Hematopoietic multipotent progenitor cell treated with erythropoietin and hydrocortisone succinate and interleukin-3 and kit ligand, for 17 days (in vitro differentiated cells): ENCODE measurements around the gene MCAT.
"Not testable (repeated sequence)": the region's sequence is repeated elsewhere in the genome, so short reads cannot be mapped to it uniquely, and the experiment has no call there.

Experiments
- DNase-seq: peaks from one replicate; pipeline ENCODE4 v3.0.0-alpha.2; 2015; ENCODE audit warnings: low spot score

MCAT gene

DNA sequence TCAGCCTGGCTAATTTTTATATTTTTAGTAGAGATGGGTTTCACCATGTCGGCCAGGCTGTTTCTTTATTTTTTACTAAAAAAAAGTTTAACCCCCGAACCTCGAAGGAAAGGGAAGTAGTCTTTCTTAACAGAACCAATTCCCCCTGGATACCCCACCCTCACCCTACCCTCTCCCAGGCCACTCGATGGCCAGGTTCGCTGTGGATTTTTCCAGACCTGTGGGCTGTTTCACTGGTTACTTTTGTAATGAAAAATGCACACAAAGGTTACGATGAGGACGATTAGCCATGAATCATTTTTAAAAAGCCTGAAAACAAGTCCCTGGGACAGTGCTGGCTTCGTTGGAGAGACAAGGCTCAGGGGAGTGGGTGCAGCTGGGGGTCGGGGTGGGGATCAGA lies 10.7 kb upstream of the MCAT start:
- no peak for DNase-seq

DNA sequence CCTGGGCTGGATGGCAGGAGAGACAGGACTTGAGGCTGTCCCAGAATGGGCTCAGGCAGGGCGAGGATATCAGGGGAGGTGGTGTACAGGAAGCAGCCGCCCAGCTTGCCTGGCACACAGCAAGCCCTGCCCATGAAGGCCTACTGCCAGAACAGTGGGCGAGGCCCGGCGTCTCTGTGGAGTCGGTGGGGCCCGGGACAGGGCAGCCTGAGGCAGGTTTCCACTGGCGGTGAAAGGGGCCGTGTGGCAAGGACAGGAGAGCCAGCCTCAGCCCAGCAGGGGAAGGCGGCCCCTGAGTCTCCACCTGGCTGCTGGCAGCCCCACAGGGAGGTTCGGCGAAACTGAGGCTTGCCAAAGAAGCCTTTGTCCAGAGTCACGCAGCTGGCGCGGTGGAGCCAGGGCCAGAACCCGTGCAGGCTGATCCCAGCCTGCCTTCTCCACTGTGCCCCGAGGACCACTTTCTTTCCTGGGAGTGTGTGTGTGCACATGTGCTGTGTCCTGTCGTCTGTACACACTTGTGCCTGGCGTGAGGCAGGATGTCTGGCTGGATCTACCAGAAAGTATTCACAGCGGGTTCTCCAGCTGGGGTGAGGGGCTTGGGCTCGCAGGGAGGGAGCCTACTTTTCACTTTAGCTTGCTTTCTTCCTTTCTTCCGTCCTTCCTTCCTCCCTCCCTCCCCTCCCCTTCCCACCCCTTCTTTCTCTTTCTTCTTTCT lies 9.3 kb upstream of the MCAT start:
- DNase-seq = peak; percentile 83

DNA sequence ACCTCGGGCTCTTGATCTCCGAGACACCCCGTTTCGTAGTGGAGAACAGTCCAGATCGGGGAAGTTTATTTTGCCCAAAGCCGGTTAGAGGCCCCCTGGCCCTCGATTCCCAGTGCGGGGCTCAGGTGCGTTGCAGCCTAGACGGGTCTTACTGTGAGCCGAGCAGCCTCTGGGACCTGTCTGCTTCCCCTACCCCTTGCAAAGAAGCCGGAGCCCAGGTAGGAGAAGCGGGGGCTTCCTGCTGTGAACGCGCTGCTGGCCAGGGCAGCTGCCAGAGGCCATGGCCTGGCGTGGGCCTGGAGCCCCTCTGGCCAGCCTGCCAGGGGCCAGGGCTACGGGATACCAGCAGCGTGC lies 8.8 kb upstream of the MCAT start:
- no peak for DNase-seq

DNA sequence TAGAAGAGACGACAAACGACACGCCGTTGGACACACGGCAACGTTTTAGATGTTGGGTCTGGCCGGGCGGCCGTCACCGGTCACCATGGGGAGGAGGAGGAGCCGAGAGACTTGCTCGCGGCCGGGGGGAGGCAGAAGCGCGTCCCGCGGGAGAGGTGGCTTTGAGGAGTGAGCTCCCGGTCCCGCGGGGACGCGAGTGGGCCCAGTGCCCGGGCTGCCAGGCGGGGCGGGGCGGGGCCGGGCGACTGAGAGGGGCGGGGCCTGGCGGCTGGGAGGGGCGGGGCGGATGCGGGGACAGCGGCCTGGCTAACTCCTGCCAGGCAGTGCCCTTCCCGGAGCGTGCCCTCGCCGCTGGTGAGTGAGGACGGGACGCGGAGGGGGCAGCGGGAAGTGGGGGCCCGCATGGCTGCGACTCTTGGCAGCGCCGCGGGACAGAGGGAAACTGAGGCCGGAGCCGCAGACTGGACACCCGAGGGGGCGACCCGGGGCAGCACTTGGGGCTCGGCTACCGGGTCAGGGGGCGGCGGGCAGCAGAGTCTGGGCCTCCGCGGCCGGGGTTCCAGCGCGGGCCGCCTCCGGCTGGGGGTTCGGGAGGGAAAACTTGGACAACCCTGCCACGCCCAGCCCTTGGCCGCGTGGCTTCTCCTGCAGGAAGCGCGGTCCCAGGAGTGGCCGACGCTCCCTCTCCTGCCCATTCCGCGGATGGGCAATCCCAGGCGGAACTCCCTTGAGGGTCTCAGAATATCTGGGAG lies 8.2 kb upstream of the MCAT start, which contains the start of gene TSPO:
Gene TSPO, plus strand, starts transcription at position 309 of the 752 bp plus-strand sequence. CDS start 7,680 bp downstream, outside the sequence.
- peak; percentile 77 for DNase-seq

DNA sequence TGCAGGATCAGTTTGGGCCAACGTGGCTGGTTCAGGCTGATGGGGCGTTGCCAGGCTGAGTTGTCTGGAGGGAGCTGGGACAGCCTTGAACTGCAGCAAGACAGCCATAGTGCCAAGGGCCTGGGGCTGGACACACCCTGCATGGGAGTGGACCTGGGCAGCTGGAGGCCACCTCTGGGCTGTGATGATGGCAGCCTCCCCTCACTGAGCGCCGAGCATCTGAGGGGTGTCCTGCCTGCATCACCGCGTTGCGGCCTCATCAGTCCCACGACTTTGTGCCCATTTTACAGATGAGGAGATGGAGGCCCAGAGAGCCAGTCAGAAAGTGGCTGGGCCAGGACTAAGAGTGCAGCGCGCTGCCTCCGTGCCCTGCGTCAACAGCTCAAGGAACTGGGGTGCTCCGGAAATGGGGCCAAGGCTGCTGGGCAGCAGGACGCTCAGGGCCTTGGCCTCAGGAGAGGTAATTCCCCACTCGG lies 7.6 kb upstream of the MCAT start:
- DNase-seq = no peak

DNA sequence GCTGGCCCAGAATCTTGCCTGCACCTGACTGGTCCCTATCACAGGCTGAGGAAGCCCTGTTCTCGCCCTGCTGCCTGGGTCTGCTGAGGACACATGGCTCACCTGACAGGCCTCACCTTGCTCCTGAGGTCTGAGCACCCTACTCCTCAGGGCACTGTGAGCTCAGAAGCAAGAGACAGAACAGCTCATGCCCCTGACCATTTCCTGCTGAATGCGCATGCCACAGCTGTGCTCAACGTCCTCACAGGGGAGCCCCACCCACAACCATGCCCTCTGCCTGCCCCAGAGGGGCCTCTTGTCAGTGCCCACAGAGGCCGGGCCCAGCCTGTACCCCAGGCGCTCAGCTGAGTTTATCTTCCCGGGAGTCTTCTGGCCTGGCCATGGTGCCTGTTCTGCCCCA lies 5.4 kb upstream of the MCAT start:
- no peak for DNase-seq

DNA sequence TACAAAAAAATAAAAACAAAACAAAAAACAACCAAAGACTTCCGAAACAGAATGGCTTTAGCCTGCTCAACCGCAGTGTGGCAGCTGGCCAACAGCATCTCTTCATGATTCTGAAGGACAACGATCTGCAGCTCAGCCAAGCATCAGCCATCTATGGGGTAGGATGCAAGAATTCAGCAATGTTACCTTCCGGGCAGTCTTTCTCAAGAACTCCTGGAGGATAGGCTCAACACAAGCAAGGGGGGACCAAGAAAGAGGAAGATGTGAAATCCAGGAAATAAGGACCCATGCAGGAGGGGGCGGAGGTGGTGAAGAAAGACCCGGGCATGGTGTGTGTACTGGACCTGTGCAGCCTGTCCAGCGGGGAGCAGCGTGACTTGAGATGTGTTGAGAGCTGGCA lies 4.6 kb upstream of the MCAT start:
- no peak for DNase-seq

DNA sequence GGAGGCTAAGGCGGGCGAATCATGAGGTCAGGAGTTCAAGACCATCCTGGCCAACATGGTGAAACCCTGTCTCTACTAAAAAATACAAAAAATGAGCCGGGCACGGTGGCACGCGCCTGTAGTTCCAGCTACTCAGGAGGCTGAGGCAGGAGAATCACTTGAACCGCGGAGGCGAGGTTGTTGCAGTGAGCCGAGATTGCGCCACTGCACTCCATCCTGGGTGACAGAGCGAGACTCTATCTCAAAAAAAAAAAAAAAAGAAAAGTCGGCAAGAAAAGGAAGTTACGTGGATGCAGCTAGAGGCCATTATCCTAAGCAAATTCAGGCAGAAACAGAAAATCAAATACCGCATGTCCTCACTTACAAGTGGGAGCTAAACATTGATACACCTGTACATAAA lies 3.1 kb upstream of the MCAT start:
- not testable (repeated sequence) for DNase-seq

DNA sequence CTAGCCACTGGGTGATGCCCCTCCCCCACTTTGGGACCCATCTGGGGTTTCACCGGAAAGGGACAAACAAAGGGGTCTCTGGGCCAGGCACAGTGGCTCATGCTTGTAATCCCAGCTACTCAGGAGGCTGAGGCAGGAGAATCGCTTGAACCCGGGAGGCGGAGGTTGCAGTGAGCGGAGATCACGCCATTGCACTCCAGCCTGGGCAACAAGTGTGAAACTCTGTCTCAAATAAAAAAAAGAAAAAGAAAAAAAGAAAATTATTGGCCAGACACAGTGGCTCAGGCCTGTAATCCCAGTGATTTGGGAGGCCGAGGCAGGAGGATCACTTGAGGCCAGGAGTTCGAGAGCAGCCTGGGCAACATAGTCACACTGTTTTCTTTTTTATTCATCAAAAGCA lies 2.2 kb upstream of the MCAT start:
- DNase-seq = not testable (repeated sequence)

DNA sequence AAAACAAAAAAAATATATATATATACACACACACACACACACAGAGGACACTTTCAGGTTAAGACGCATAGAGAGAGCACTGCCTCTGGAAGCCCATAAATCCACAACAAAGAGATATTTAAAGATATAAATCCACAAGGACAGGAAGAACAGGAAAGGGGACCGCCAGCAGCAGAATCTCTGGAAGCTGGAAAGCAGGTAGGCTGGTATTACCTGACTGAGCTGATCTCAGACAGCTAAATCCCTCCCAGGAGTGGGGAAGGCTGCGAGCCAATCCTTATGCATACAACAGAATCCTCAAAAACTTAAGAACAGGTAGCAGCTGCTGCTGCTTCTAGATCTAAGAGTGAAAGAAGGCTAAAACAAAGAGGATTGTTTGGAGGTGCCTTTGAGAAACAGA lies 1.8 kb upstream of the MCAT start:
- no peak for DNase-seq

DNA sequence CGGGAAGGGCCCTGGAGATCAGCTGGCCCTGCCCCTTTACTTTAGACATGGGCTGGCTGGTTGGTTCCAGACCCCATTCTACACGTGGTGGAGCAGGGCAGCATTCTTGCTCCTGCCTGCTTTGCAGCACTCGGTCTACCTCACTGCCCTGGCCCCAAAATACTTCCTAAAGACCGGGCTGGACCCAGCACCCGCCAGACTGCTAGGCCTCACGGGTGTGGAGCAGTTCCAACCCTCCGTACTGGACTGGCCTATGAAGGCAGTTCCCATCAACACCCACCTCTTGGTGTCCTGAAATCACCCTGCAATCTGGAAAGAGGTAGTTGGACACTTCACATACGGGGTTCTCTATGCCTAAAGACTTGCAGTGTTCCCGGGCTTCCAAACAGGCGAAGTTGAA lies 6.4 kb downstream of the MCAT start:
- no peak for DNase-seq

DNA sequence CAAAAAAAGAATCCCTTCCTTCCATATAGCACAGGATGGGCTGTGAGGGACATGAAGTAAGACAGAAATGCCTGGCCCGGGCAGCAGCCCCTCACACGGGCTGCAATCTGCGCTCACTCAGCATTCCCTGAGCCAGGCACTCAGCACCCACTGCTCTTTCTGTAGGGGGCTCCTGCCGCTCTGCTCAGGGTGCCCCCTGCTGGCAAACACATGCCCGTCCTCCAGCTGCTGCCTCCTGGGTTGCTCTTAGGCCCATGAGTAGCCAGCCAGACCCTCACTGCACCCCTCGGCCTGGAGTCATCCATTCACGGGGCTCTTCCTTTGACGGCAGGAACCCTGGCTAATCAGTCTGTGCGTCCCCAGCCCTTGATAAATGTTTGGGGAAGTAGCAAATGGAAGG lies 6.9 kb downstream of the MCAT start:
- DNase-seq = peak; percentile 42

DNA sequence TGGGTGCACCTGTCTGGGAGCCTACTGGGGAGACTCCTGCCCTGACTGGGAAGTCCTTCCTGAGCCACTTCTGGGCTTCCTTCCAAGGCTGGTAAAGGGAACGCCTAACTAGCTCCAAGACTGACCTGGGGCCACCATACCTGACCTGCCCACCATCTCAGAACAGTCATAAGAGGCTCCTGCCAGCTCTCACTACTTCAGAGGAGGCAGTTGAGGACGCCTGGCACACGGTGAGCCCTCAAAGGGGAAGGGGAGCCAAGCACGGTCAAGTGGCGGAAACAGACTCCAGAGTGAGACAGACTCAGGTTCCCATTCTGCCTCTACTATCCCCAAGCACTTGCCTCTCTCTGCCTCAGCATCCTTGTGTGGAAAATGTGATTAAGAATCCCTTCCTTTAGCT lies 7.6 kb downstream of the MCAT start:
- DNase-seq = no peak

DNA sequence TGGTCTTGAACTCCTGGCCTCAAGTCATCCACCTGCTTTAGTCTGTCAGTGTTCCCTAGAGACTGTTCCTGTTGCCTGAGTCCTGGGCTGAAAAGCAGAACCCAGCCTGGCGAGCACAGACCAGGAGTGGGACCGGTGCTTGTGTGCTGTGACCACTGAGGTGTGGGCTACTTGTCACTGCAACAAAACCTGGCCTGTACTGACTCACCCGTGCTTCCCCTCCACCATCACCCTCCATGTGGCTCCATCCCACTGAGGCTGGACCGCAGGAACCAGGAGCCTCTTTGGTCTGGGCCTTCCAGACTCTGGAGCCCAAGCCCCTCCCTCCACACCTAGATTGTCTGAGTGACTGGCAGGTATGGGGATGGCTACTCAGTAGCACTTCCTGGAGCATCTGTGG lies 8.6 kb downstream of the MCAT start:
- no peak for DNase-seq

DNA sequence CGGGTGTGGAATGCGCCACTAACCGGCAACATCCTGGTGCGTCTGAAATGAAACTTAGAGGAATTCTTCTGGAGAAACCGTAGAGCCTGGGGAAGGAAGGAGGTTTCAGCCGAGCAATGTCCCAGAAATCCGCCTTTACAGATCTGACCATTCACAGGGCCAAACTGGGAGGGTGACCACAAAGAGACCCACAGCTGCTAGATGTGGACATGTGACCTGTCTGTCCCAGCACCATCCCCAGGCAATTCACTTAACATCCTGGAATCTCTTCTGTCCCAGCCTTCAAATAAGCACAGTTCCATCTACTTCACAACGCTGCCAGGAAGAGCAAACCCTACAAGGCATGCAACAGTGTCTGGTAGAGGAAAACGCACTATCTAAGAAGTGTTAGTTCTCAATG lies 9.8 kb downstream of the MCAT start:
- DNase-seq = no peak

DNA sequence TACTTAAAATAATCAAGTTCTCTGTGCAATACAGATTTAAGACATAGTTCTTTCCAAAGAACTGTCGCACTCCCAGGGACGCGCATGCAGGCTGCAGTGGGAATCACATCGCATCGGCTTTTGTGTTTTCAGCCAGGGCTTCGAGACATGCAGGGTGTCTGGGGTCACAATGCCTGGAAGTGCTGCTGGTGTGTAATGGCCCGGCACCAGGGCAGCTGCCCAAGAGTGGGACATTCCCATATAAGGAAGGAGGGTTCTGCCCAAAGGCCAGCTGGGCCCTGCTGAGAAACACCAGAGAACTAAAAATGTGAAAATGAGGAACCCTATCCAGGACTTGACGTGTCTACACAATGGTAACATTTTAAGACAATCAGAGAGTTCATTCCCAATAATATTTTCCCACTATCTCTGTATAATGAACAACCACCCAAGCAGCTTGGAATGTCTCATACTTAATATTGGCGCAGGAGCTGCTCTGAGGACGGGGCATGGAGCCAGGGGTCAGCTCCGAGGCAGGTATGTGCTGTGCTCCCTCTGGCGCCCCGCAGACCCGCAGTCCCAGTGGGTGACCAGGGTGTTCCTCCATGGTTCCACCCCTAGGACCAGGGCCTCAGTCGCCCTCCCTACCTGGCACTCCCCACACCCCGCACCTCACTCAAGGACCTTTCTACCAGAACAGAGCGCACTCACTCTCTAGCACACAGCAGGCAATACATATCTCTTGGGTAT lies 11.3 kb downstream of the MCAT start:
- no peak for DNase-seq

DNA sequence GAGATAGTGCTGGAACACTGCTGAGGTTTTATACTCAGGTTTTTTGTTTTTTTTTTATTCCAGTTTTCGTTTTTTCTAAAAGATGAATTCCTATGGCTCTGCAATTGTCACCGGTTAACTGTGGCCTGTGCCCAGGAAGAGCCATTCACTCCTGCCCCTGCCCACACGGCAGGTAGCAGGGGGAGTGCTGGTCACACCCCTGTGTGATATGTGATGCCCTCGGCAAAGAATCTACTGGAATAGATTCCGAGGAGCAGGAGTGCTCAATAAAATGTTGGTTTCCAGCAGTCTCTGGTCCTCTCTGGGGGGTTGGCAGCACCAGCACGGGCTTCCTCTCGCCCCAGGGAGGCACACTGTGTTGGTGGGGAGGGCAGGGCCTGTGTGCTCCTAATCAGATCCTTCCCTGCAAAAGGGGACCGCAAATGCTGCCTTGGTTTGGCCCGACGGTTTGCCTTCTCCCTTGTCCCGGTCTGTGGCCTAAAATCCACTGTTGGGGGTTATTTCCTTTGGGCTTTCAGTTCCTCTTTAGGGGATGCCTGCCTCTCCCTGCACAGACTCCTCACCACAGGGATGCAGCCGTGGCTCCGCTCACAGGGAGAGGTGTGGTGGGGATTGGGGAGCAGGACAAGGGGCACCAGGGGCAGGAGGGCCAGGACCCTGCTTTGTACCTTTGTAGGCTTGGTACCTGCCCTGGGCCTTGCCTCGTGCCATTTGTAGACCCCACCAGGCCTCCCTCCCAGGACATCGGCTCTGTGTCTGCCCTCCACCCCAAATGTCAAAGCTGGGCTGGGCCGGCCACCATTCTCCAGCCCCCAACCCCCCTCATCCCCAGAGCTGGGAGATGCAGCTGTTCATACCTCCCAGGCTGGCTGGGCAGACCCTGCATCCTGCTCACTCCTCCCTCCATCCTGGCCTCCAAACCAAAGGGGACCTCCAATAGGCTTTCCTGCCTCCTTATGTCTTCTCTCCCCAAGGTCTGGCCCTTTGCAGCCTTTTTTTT lies 13.5 kb downstream of the MCAT start:
- DNase-seq = no peak

DNA sequence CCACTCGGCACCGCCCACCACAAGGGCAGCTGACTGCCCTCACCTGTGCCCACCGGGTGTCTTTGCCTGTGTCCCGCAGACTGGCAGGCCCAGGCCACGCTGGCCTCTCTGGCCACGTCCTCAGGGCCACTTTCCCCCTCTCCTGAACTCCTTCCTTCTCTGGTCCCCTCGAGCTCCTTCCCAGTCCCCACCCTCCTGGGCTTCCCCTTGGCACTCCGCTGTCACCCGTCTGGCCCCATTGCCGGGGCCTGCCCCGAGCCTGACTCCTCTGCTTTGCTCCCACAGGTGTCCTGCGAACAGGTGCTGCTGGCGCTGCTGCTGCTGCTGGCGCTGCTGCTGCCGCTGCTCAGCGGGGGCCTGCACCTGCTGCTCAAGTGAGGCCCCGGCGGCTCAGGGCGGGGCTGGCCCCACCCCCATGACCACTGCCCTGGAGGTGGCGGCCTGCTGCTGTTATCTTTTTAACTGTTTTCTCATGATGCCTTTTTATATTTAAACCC lies 14.2 kb downstream of the MCAT start:
- DNase-seq = no peak

DNA sequence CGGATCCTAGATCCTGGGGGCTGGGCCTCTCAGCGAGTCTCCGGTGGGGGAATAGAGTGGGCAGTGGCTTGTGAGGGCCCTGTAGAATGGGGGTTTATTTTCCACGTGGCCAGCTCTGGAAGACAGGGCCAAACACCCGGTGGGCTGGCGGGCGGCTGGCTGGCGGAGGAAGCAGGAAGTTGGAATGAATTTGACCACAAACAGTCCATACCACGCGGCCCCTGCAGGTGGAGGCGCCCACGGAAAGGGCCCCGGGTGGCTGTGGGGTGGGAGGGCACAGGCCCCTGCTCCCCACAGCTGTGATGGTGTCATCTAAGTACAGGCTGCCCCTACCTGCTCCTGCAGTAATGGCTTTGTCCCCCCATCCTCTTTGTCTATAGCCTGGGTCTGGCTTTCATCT lies 15.1 kb downstream of the MCAT start:
- DNase-seq = no peak

DNA sequence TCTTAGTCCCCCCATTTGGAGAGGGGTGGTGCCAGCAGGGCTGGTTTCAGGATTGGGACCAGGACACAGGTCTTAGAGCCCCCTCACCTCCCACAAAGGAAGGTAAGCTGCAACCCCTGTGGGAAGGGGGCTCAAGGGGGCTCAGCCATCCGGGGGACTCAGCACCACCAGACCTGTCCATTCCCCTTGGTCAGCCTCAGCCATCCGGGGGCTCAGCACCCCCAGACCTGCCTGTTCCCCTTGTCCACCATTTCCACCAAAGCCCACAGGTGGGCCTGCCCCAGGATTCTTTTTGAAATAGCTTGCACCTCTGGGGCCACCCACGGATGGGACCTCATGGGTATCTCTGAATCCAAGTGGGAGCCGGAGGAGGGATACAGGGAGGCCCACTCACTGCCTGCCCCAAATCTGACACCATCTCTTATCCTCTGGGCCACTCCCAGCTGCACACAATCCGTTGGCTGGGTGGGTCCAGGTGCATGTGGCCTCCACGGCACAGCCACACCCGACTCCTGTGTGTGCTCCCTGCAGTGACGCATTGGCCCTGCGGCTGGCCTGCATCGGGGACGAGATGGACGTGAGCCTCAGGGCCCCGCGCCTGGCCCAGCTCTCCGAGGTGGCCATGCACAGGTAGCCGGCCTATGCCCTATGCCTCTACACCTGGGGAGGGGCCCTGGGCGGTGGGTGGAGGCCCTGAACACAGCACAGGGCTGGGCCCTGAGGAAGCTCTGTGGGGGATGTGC lies 15.9 kb downstream of the MCAT start:
- DNase-seq = no peak
